C4-2B (cell line): ENCODE data around the gene SLC46A1.

Experiments used
- CTCF ChIP-seq: fragments of 450-650 bp; conservative IDR thresholded peaks from 2 replicates; pipeline ENCODE4 v1.5.1; 2017; ENCODE audit warnings: mild to moderate bottlenecking
- ZFX ChIP-seq: fragments of 450-650 bp; IDR thresholded peaks from 2 replicates; pipeline ENCODE4 v1.6.1; 2017

GRCh38 chr17:28346746-28347246 lies 59.2 kb downstream of the SLC46A1 start:
- no peak; the same call in 1 of the 2 replicates for TF ChIP-seq CTCF
- TF ChIP-seq ZFX, result no peak
